Urothelium cell line (cell line): ENCODE data around the gene GNG2.
"Not testable (repeated sequence)": the region's sequence is repeated elsewhere in the genome, so short reads cannot be mapped to it uniquely, and the experiment has no call there.

Experiments used
- DNase-seq: peaks from one replicate; pipeline ENCODE4 v3.0.0; 2011; ENCODE audit warnings: low spot score, mixed read lengths
- FAIRE-seq: peaks from 2 replicates; lab custom pipeline; 2011; peaks lifted over from hg19 to GRCh38; lab: Jason Lieb, UNC

Gene GNG2

GRCh38 chr14:51884086-51884927 is 23.9 kb downstream of the GNG2 start:
- FAIRE-seq (peak; percentile 88), DNase-seq (no peak)

DNA sequence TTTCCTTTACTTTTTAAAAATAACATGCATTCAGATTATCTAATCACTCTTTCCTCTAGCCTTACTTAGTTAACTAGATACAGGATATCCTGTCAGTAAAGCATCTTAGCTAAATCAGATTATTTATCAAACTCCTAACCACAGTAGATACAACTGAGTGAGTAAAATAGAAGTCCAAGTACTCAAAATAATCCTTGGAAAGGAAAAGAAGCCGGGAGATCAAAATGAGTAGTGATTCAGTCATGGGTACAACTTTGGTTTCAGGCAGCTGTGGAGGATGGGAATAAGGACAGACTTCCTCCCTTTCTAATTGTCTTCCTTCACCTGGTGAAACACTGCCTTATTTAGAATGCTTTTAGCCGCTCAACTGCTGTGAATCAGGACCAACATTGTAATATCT is 29.4 kb downstream of the GNG2 start:
- no peak for DNase-seq
- FAIRE-seq: no peak

DNA sequence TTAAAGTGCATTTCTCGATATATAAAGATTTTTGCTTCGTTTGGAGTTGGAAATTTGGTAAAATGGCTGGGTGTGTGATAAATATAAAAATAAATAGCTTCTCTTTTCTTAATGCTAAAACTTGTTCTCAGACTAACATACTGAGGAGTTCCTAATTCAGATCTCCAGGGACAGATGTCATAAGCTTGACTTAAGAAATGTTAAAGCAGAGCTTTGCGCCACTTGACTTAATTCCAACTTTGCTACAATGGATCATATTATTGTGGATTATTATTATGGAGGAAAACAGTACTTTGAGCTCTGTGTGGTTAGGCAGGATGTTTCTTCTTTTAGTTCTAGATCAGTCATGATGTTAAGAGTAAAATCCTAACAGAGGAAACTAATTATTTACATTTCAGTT is 33.8 kb downstream of the GNG2 start:
- DNase-seq: no peak
- FAIRE-seq: no peak

GRCh38 chr14:51895375-51895774 is 35.0 kb downstream of the GNG2 start:
- DNase-seq: no peak
- no peak for FAIRE-seq

- FAIRE-seq: no peak
- DNase-seq: no peak
Observed at GRCh38 chr14:51897791-51898355, 37.5 kb downstream of the GNG2 start.

DNA sequence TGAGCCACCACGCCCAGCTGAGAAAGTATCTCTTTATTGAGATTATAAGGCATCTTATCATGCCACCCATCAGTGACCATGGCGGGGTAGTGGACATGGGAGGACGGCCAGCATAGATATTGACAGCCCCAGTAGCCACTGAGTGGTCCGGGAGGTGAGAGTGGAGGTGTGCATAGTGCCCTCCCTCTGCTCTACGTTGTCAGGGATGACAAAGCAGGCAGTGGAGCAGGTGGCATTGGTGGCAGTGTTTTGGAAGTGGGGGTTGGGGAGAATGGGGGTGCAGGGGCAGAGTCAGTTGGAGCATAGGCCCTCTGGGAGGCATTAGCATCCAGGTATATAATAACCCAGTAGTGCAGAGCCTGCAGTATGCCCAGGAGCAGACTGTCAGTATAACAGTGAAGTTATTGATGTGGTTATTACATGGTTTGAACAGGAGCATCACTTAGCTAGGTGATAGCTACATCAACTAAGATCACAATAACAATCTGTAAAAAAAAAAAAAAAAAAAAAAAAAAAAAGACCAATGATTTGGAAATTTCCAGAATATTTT is 41.1 kb downstream of the GNG2 start:
- DNase-seq (no peak), FAIRE-seq (peak; percentile 89)

DNA sequence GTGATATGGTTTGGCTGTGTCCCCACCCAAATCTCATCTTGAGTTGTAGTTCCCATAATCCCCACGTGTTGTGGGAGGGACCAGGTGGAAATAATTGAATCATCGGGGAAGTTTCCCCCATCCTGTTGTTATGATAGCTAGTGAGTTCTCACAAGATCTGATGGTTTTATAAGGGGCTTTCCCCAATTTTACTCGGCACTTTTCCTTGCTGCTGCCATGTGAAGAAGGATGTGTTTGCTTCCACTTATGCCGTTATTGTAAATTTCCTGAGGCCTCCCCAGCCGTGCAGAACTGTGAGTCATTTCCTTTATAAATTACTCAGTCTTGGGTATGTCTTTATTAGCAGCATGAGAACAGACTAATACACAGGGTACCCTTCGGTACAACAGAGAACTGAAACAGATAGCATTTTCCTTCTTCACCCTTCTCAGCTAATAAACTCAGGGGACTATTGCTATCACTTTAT is 45.3 kb downstream of the GNG2 start:
- FAIRE-seq: peak; percentile 67

DNA sequence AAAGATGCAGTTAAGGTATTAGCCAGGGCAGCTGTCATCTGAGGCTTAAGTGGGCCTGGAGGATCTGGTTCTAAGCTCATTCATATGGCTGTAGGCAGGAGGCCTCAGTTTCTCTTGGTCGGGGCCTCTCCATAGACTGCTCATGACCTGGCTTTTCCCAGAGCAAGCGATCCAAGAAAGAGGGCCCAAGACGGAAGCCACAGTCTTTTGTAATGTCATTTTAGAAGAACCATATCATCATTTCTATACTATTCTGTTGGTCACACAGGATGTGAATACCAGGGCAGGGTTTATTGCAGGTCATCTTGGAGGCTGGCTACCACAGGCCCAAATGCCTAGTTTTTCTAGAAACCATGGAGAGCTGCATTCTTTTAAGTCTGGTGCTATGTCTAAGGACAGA is 47.7 kb downstream of the GNG2 start:
- FAIRE-seq (peak; percentile 13), DNase-seq (no peak)

More for the DNA sequence above, 45.3 kb downstream of the GNG2 start:
- DNase-seq: not testable (repeated sequence)

DNA sequence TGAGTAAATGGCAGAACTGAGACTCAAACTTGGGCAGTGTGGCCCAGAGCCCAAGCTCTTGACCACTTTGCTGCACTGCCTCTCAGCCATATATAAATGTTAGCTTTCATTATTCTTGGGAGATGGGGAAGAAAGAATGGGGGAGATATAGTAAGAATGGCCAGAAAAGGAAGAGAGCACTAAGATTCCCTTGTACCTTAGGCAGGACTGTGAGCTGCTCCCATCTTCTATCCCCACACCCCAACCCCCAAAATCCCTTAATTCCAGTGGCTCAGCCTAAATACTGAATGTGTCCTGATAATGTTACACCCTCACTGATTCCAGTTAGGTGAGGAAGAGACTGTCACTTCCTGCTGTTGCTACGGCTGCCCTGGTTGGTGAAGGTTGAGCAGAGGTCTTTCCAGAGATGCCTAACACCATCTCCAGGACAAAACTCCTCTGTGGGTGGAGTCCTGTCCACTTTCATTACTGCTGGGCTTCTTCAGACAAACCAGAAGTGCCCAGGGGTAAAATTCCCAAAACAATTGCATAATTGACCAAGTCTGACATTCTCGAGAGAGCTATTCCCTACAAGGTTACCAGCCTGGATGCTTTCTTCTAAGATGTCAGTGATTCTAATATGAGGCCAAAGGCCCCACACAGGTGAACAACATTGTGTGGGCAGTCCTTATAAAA is 51.8 kb downstream of the GNG2 start:
- DNase-seq: no peak
- no peak for FAIRE-seq

DNA sequence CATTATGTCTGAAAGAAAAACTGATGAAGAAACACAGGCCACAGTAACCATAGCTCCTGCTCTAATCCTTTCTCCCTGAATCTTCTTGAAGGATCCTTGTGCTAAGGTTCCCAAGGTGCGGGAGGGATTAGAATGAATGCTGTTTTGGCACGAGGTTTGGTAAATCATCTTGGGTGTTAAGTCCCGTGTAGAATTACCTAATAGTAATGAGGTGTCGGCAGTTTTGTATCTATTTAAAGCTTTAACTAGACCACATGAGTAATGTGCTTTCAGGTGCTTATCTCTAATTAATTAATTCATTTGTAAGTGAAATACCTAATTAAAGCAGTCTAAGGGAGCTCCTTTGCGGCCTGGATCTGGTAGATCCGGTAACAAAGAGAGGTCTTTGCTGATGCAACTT is 53.9 kb downstream of the GNG2 start:
- DNase-seq (no peak), FAIRE-seq (no peak)

GRCh38 chr14:51917193-51917592 is 56.8 kb downstream of the GNG2 start:
- no peak for FAIRE-seq
- DNase-seq: no peak

DNA sequence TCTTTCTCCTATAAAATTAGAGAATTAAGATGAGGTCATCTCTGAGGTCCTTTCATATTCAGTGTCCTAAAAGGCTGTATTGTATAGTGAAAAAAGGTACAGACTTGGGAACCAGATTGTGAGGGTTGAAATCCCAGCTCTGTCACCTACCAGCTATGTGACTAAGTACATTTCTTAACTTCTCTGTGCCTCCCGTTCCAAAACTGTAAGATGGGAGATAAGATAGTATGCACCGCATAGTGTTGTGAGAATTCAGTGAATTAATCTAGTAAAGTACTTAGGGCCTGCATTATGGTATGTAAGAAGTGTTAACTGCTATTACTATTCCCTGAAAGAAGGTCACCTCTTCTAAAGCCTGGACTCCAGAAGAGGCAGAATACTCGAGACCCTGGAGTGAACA is 60.6 kb downstream of the GNG2 start:
- DNase-seq: no peak
- FAIRE-seq: no peak

DNA sequence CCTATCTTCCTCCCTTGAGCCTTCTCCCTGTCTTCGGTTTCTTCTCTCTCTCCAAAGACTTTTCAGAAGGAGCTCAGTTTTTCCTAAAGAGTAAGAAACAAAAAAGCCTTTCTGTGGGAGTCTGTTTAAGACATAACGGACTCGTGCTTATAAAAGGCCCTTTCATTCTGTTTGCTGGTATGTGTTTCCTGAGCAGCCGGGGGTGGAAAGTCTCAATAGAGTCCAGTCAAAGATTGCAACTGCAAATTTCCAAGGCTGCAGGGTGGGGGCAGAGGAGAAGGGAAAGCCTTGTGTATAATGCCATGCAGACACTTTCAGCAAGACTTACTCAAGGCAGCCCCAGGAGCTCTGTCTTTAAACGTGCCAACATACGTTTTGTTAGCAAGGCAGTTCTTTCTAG is 62.2 kb downstream of the GNG2 start:
- DNase-seq: peak; percentile 33
- no peak for FAIRE-seq

DNA sequence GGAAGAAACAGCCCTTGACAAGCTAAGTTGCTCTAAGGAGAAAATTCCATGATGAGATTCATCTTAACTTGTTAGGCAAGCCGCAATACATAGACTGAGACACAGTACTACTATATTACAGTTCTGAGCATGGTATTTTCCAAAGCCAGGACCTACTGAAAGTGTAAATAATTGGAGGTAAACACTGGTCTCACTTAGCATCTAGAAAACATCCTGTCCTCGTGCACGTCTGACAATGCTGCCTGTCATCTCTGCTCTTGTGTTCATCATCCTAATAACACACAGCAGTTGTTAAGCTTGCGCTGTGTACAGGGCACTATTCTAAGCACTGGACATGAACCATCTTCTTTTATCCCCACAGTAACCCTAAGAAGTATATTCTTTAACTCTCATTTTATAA is 64.2 kb downstream of the GNG2 start:
- DNase-seq: no peak
- peak; percentile 63 for FAIRE-seq

GRCh38 chr14:51925980-51926379 is 65.6 kb downstream of the GNG2 start:
- FAIRE-seq: no peak

GRCh38 chr14:51926449-51926848 is 66.0 kb downstream of the GNG2 start:
- FAIRE-seq (peak; percentile 9), DNase-seq (no peak)

More at GRCh38 chr14:51925980-51926379, 65.6 kb downstream of the GNG2 start:
- no peak for DNase-seq

- no peak for DNase-seq
- no peak for FAIRE-seq
Observed at GRCh38 chr14:51928568-51928967, 68.2 kb downstream of the GNG2 start.

DNA sequence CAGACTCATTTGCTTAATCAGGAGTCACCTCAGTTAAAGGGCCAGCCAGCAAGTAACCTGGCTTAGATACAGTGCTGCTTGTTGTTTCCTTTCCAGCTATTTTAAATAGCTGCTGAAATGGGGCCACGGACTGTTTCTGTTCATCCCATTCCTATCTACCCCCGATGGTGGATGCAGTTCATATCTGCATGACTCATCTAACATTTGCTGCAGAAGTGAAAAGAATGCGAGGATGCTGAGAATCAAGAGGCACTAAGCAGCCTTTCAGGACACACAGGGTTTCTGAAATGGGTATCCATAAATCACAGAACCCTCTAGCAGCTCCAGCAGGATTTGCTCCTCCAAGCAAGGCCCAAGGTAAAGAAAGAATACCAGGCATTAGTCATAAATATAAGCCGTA is 68.8 kb downstream of the GNG2 start:
- DNase-seq: no peak
- FAIRE-seq: peak; percentile 40

GRCh38 chr14:51929910-51930682 is 69.7 kb downstream of the GNG2 start:
- no peak for FAIRE-seq
- no peak for DNase-seq

- FAIRE-seq: no peak
- no peak for DNase-seq
Observed at GRCh38 chr14:51931308-51931707, 70.9 kb downstream of the GNG2 start.

DNA sequence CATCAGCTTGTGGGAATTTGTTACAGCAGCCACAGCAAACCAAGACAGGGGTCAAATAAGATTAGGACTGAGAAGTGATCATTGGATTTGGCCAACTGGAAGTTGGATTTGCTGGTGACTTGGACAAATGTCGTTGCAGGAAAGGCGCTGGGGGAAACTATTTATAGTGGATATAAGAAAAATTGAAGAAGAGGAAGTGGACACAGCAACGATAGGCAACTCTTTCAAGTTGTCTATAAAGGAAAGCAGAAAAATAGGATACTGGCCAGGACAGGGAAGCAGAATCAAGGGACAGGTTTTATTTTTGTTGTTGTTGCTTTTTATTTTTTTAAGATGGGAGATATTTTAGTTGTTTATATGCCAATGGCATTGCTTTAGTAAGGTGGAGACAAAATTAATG is 72.8 kb downstream of the GNG2 start:
- FAIRE-seq (no peak), DNase-seq (no peak)
